Ovary (tissue), 9 donors: ENCODE data around the gene POLR3H. TPM values are rescaled to one million over a fixed set of nuclear protein-coding genes. Genes with fewer than 3 reads are reported as not detected.

Experiments
- DNase-seq, 5 donors: peaks; one replicate each; pipeline ENCODE4 v3.0.0-alpha.2; 2019 to 2020
- H3K27ac ChIP-seq, 2 donors: fragments of 200-600 bp; one replicate each; pipeline versions ENCODE4 v1.5.1 to v1.8.0; 2019 to 2022
- H3K27me3 ChIP-seq: fragments of 200-600 bp; one replicate; pipeline ENCODE4 v1.8.0; 2022
- H3K36me3 ChIP-seq: fragments of 200-600 bp; sonication (generic); one replicate; pipeline ENCODE4 v1.5.1; 2019
- H3K4me1 ChIP-seq: one replicate; pipeline ENCODE4 v1.8.1; 2013; ENCODE audit warnings: mild to moderate bottlenecking, moderate library complexity; ENCODE audit not compliant: insufficient read depth
- H3K4me3 ChIP-seq: fragments of 200-600 bp; sonication (generic); one replicate; pipeline ENCODE4 v1.5.1; 2017
- H3K9me3 ChIP-seq, 2 donors: fragments of 200-600 bp in 1 of 2; sonication (generic) in 1 of 2; one replicate each; pipeline versions ENCODE4 v1.5.1 to v1.8.1; 2013 to 2019; ENCODE audit warnings: mild to moderate bottlenecking in 1 of 2, moderate library complexity in 1 of 2
- CTCF ChIP-seq, 3 donors: fragments of 450-650 bp in 2 of 3; fragments of 200-600 bp in 1 of 3; IDR thresholded peaks; one replicate each; pipeline versions ENCODE4 v1.5.1 to v1.8.0; 2016 to 2022; ENCODE audit warnings: antibody characterized with exemption in 3 of 3, mild to moderate bottlenecking in 1 of 3
- EP300 ChIP-seq: sonication (generic); formaldehyde crosslinking; IDR thresholded peaks from one replicate; pipeline ENCODE4 v1.6.1; 2017; ENCODE audit warnings: antibody characterized with exemption
- POLR2A ChIP-seq: fragments of 450-650 bp; IDR thresholded peaks from one replicate; pipeline ENCODE4 v1.6.1; 2017; ENCODE audit warnings: antibody characterized with exemption, mild to moderate bottlenecking, moderate library complexity
- WGBS, 3 donors: extraction: QIAGEN DNeasy Blood & Tissue Kit in 1 of 3; methylation state at CpG; one replicate each; pipeline versions ENCODE4 v1.1.5 to v1.1.7; 2013 to 2017; 5-methylcytosine and 5-hydroxymethylcytosine counted together
- intact Hi-C, 4 donors: fragments of 100-400 bp; cut with DNase I; formaldehyde crosslinking; loops; one replicate each; pipeline versions ENCODE4 v1.11.0 to v1.15.1; 2022 to 2023
- polyA plus RNA-seq, 2 donors: library from polyadenylated mRNA; stranded (reverse); fragments of 200-250 nt in 1 of 2; fragments of 350-450 nt in 1 of 2; fragmentation: Illumina TruSeq in 1 of 2; extraction: RNeasy Lipid Tissue Mini Kit (QIAGEN cat#74804) in 1 of 2; gene quantifications; one replicate each; pipeline ENCODE4 v1.2.3, GENCODE V29; 2013 to 2014
- total RNA-seq, 7 donors: library from RNA; depleted of rRNA in 2 of 7; stranded (reverse); fragments of >200 nt in 2 of 7; fragmentation: NEBNext Ultra II Directional in 3 of 7; extraction: Animal tissue kit (Norgen Biotek cat#: 25700) in 3 of 7; gene quantifications; one replicate each; pipeline versions ENCODE4 v1.1.0 to v1.2.4, GENCODE V29; 2016 to 2023
- donor health status: DM: no; HTN: no; CAD: no; lungs with moderate emphysema.
- donor health status: DM: no; HTN: no; CAD: no.
- donor health status: Bipolar disorder and iron deficiency.
- donor health status: DM: yes; HTN: yes; CAD: no.
- donor health status: DM: no; HTN: no; CAD: no.
- donor health status: DM: yes; HTN: yes; CAD: no.

Gene POLR3H
- total and polyA plus RNA-seq, 9 donors, result 15.7 to 84.6 (median 49.6) TPM

- 76 to 82% (median 78%) methylated on average over 6 of the region's 6 CpGs for WGBS, 3 donors
- TF ChIP-seq POLR2A (no peak), CTCF (IDR thresholded peaks at IDR 0.05) (no peak), EP300 (no peak)
- Histone ChIP-seq H3K27me3 (no peaks in the 10 kb centered on the region), H3K9me3 (no peaks in the 10 kb centered on the region), H3K27ac (no peak overlapping the region), H3K4me1 (peaks cover 6% of the 10 kb centered on the region), H3K36me3 (no peaks in the 10 kb centered on the region), H3K4me3 (no peak overlapping the region)
- intact Hi-C loops, result no loop called here
- DNase-seq, result no peak
These were observed 64.4 kb downstream of the POLR3H start for GRCh38 chr22:41479671-41480396.

- no peaks in the 10 kb centered on the region for H3K9me3 ChIP-seq
- no peaks in the 10 kb centered on the region for H3K36me3 ChIP-seq
- no peaks in the 10 kb centered on the region for H3K27me3 ChIP-seq
- no peak overlapping the region for H3K27ac ChIP-seq
- WGBS, 3 donors, result 80 to 83% (median 82%) methylated on average over 7 of the region's 7 CpGs
- no peak for TF ChIP-seq EP300
- TF ChIP-seq POLR2A, result no peak
- no peak for TF ChIP-seq CTCF (IDR thresholded peaks at IDR 0.05)
- no peak for DNase-seq
- H3K4me3 ChIP-seq, result no peak overlapping the region
- intact Hi-C loops, result no loop called here
- H3K4me1 ChIP-seq, result peaks cover 7% of the 10 kb centered on the region
These were observed 65.3 kb downstream of the POLR3H start for GRCh38 chr22:41478891-41479521.

GRCh38 chr22:41478473-41478872 lies 65.8 kb downstream of the POLR3H start:
- Histone ChIP-seq H3K27ac (no peak overlapping the region), H3K4me3 (no peak overlapping the region), H3K36me3 (no peaks in the 10 kb centered on the region), H3K4me1 (peaks cover 7% of the 10 kb centered on the region), H3K9me3 (no peaks in the 10 kb centered on the region), H3K27me3 (no peaks in the 10 kb centered on the region)
- 81 to 89% (median 84%) methylated on average over 2 of the region's 2 CpGs for WGBS, 3 donors
- no peak for DNase-seq
- intact Hi-C loops, result no loop called here
- TF ChIP-seq POLR2A, result no peak
- TF ChIP-seq CTCF (IDR thresholded peaks at IDR 0.05), result no peak

Other genes with a start within 250 kb of the POLR3H start
- gene ZC3H7B, start 242.9 kb downstream of the POLR3H start, total RNA-seq, result 10 to 100 TPM; 27.3 to 96.5 (median 88.0) TPM
- 10 to 100 TPM; 30.7 to 63.1 TPM for gene ZC3H7B, start 242.9 kb downstream of the POLR3H start, polyA plus RNA-seq
- gene TEF, start 162.5 kb downstream of the POLR3H start, total RNA-seq, result 10 to 100 TPM; 10.8 to 64.6 (median 49.6) TPM
- gene TEF, start 162.5 kb downstream of the POLR3H start, polyA plus RNA-seq, result 10 to 100 TPM; 26.2 to 42.8 TPM
- 100 to 1,000 TPM in 1 of 7 donors, 10 to 100 TPM in 6; 24.0 to 110 (median 83.9) TPM for gene TOB2, start 97.7 kb downstream of the POLR3H start, total RNA-seq
- 10 to 100 TPM; 22.8 to 40.3 TPM for gene TOB2, start 97.7 kb downstream of the POLR3H start, polyA plus RNA-seq
- 10 to 100 TPM; 27.3 to 44.2 (median 32.0) TPM for gene PHF5A, start 75.8 kb downstream of the POLR3H start, total RNA-seq
- gene PHF5A, start 75.8 kb downstream of the POLR3H start, polyA plus RNA-seq, result 10 to 100 TPM; 36.8 to 55.3 TPM
- gene ACO2, start 75.4 kb downstream of the POLR3H start, total RNA-seq, result 10 to 100 TPM; 20.6 to 58.3 (median 50.7) TPM
- 10 to 100 TPM; 32.3 to 99.1 TPM for gene ACO2, start 75.4 kb downstream of the POLR3H start, polyA plus RNA-seq
- 100 to 1,000 TPM in 4 of 7 donors, 10 to 100 TPM in 3; 56.9 to 209 (median 101) TPM for gene CSDC2, start 16.5 kb upstream of the POLR3H start, total RNA-seq
- gene CSDC2, start 16.5 kb upstream of the POLR3H start, polyA plus RNA-seq, result 100 to 1,000 TPM in 1 of 2 donors, 1 to 10 TPM in 1; 2.5 to 151 TPM
- 10 to 100 TPM; 40.5 to 68.6 (median 55.7) TPM for gene PMM1, start 45.4 kb upstream of the POLR3H start, total RNA-seq
- gene PMM1, start 45.4 kb upstream of the POLR3H start, polyA plus RNA-seq, result 10 to 100 TPM; 19.9 to 76.6 TPM
- 10 to 100 TPM; 15.4 to 34.5 (median 22.8) TPM for gene DESI1, start 76.6 kb upstream of the POLR3H start, total RNA-seq
- gene DESI1, start 76.6 kb upstream of the POLR3H start, polyA plus RNA-seq, result 10 to 100 TPM; 10.8 to 26.9 TPM
- gene XRCC6, start 76.8 kb upstream of the POLR3H start, total RNA-seq, result 100 to 1,000 TPM; 147 to 239 (median 200) TPM
- 100 to 1,000 TPM; 165 to 380 TPM for gene XRCC6, start 76.8 kb upstream of the POLR3H start, polyA plus RNA-seq
- 100 to 1,000 TPM in 6 of 7 donors, 10 to 100 TPM in 1; 88.1 to 188 (median 129) TPM for gene SNU13, start 144.4 kb upstream of the POLR3H start, total RNA-seq
- 100 to 1,000 TPM; 117 to 131 TPM for gene SNU13, start 144.4 kb upstream of the POLR3H start, polyA plus RNA-seq
- 1 to 10 TPM in 4 of 7 donors, under 1 TPM in 3; 0.25 to 2.1 (median 1.0) TPM for gene MEI1, start 155.0 kb upstream of the POLR3H start, total RNA-seq
- 1 to 10 TPM; 1.1 to 2.6 TPM for gene MEI1, start 155.0 kb upstream of the POLR3H start, polyA plus RNA-seq